Sigmoid colon (tissue), 4 donors: Measurements from ENCODE around the gene S100A1.

ENCODE experiments used
- EP300 ChIP-seq, 4 donors: sonication (generic); formaldehyde crosslinking; IDR thresholded peaks; one replicate each; pipeline ENCODE4 v1.6.1; 2017; ENCODE audit warnings: antibody characterized with exemption in 4 of 4
- POLR2A ChIP-seq, 2 donors: fragments of 450-650 bp; IDR thresholded peaks; one replicate each; pipeline ENCODE4 v1.6.1; 2016; ENCODE audit warnings: antibody characterized with exemption in 2 of 2, mild to moderate bottlenecking in 2 of 2, moderate library complexity in 2 of 2
- TF ChIP-seq, protein P1 (sequence below), 4 experiments: fragments of 450-650 bp in 3 of 4; fragments of 200-600 bp in 1 of 4; IDR thresholded peaks; one replicate each; pipeline ENCODE4 v1.5.1; 2016 to 2019; ENCODE audit warnings: antibody characterized with exemption in 4 of 4, mild to moderate bottlenecking in 3 of 4, moderate library complexity in 2 of 4

DNA sequence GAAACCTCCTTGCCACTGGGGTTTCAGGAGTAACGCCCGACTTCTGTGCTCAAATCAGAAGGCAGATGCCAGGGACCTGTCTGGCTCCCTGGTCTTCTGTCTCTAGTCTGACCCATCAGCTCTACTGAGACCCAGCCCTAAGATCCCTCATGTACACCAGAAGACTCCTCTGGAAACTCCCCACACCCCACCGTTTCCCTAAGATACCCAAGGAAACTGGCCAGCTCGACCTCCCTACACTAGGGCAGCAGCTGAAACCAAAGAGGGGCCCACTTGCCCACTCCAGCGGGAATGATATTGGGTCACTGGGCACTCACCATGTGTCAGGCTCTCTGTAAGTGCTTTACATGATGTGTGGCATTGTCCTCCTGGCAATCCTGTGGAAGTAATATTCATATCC, 14.8 kb upstream of the S100A1 start:
- TF ChIP-seq, protein P1, sequence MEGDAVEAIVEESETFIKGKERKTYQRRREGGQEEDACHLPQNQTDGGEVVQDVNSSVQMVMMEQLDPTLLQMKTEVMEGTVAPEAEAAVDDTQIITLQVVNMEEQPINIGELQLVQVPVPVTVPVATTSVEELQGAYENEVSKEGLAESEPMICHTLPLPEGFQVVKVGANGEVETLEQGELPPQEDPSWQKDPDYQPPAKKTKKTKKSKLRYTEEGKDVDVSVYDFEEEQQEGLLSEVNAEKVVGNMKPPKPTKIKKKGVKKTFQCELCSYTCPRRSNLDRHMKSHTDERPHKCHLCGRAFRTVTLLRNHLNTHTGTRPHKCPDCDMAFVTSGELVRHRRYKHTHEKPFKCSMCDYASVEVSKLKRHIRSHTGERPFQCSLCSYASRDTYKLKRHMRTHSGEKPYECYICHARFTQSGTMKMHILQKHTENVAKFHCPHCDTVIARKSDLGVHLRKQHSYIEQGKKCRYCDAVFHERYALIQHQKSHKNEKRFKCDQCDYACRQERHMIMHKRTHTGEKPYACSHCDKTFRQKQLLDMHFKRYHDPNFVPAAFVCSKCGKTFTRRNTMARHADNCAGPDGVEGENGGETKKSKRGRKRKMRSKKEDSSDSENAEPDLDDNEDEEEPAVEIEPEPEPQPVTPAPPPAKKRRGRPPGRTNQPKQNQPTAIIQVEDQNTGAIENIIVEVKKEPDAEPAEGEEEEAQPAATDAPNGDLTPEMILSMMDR (IDR thresholded peaks at IDR 0.05) = no peak
- TF ChIP-seq EP300 (IDR thresholded peaks at IDR 0.05) (no peak), POLR2A (IDR thresholded peaks at IDR 0.05) (no peak)
